ENCODE data around the gene LPCAT1. TPM values are rescaled to one million over a fixed set of nuclear protein-coding genes. Genes with fewer than 3 reads are reported as not detected.

LPCAT1 gene
- total RNA-seq, 1 donor from 2014 or later, result 41.9 TPM

DNA sequence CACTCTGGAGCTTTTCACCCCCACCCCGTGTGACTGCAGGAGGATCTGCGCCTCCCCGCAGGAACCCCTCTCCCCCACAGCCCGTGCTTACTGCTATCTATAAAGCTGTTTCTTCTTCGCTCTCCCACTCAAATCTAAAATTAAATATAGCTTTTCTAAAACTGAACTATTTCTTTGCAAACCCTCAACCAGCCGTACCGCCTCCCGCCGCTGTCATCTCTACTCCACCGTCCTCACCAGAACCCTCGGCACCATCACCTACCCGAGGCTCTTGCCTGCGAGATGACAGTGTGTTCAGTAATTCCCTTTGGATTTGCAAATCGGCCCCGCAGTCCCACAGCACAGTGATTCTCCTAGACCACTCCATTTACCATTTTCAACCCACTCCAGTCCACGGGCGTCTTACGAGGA is 13.6 kb downstream of the LPCAT1 start:
- no peak for TF ChIP-seq EZH2 (IDR thresholded peaks at IDR 0.05; ENCODE audit: insufficient read depth, low read length)
- TF ChIP-seq, protein P1, sequence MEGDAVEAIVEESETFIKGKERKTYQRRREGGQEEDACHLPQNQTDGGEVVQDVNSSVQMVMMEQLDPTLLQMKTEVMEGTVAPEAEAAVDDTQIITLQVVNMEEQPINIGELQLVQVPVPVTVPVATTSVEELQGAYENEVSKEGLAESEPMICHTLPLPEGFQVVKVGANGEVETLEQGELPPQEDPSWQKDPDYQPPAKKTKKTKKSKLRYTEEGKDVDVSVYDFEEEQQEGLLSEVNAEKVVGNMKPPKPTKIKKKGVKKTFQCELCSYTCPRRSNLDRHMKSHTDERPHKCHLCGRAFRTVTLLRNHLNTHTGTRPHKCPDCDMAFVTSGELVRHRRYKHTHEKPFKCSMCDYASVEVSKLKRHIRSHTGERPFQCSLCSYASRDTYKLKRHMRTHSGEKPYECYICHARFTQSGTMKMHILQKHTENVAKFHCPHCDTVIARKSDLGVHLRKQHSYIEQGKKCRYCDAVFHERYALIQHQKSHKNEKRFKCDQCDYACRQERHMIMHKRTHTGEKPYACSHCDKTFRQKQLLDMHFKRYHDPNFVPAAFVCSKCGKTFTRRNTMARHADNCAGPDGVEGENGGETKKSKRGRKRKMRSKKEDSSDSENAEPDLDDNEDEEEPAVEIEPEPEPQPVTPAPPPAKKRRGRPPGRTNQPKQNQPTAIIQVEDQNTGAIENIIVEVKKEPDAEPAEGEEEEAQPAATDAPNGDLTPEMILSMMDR (IDR thresholded peaks at IDR 0.05; ENCODE audit: insufficient read depth, low read depth, low read length), result no peak
- Histone ChIP-seq H3K4me1 (ENCODE audit: insufficient read depth, low read length) (peaks cover 3% of the 10 kb centered on the region), H3K4me3 (ENCODE audit: insufficient read depth, low read depth, low read length) (no peak overlapping the region), H4K20me1 (ENCODE audit: insufficient read depth, low read length) (peaks cover 100% of the 10 kb centered on the region), H3K4me2 (ENCODE audit: low read length) (no peak overlapping the region), H3K9ac (ENCODE audit: low read length) (no peak overlapping the region), H3K9me3 (ENCODE audit: insufficient read depth, low read depth, low read length) (no peaks in the 10 kb centered on the region), H3K36me3 (ENCODE audit: insufficient read depth, low read length) (no peaks in the 10 kb centered on the region), H2AFZ (ENCODE audit: low read depth, low read length) (no peak overlapping the region), H3K27me3 (ENCODE audit: insufficient read depth, low read length) (no peaks in the 10 kb centered on the region), H3K79me2 (ENCODE audit: insufficient read depth, low read length) (peaks cover 99% of the 10 kb centered on the region), H3K27ac (ENCODE audit: low read depth, low read length) (no peak overlapping the region)
- Mint-ChIP-seq H3K27me3 (ENCODE audit: low read depth, unreplicated experiment) (no peaks in the 10 kb centered on the region), H3K4me1 (ENCODE audit: low read depth, unreplicated experiment) (peaks cover 4% of the 10 kb centered on the region), H3K27ac (ENCODE audit: unreplicated experiment) (peak overlapping the region; percentile 80), H3K9me3 (ENCODE audit: unreplicated experiment) (no peaks in the 10 kb centered on the region), H3K4me3 (ENCODE audit: unreplicated experiment) (no peak overlapping the region), H3K36me3 (ENCODE audit: low read depth, unreplicated experiment) (peaks cover 4% of the 10 kb centered on the region)
- DNase-seq (ENCODE audit: low read depth) (no peak), FAIRE-seq (no peak)

DNA sequence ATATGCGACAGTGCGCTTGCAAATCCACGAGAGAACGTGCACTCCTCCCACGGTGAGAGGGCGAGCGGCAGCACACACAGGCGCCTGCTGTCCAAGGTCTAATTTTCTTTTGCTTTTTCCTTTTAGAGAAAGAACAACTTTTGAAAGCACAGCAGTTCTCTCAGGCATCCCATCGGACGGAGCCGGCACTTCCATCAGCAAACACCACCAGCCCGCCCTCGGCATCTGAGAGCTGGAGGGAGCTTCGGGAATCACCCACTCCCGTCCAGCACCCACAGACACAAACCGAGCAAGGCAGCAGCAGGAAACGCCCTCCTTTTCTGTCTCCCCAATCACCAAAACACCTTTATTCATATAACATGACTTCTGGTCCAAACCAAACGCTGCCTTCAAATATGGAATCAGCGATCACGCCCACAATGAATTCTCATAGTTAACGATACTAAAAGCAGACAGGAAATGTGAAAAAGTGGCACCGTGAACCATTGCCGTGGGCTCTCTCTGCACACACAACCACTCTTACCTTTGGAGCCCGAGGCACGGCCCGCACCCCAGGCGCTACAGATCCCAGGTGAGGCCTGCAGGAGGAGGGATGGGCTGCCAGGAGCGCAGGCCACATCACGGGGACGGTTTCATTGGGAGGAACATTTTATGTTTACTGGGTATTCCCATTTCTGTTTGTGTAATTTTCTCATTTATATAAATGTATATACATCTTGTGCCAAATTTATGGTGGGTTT is 14.2 kb downstream of the LPCAT1 start:
- FAIRE-seq, result no peak
- peaks cover 4% of the 10 kb centered on the region for H3K36me3 Mint-ChIP-seq (ENCODE audit: low read depth, unreplicated experiment)
- DNase-seq (ENCODE audit: low read depth), result no peak
- TF ChIP-seq, protein P1 (IDR thresholded peaks at IDR 0.05; ENCODE audit: insufficient read depth, low read depth, low read length), result no peak
- TF ChIP-seq EZH2 (IDR thresholded peaks at IDR 0.05; ENCODE audit: insufficient read depth, low read length), result no peak
- no peaks in the 10 kb centered on the region for H3K36me3 ChIP-seq (ENCODE audit: insufficient read depth, low read length)
- H2AFZ ChIP-seq (ENCODE audit: low read depth, low read length), result no peak overlapping the region
- no peak overlapping the region for H3K9ac ChIP-seq (ENCODE audit: low read length)
- H3K79me2 ChIP-seq (ENCODE audit: insufficient read depth, low read length), result peaks cover 98% of the 10 kb centered on the region
- H3K9me3 ChIP-seq (ENCODE audit: insufficient read depth, low read depth, low read length), result no peaks in the 10 kb centered on the region
- H3K4me1 Mint-ChIP-seq (ENCODE audit: low read depth, unreplicated experiment), result peaks cover 3% of the 10 kb centered on the region
- peaks cover 3% of the 10 kb centered on the region for H3K4me1 ChIP-seq (ENCODE audit: insufficient read depth, low read length)
- H3K4me3 Mint-ChIP-seq (ENCODE audit: unreplicated experiment), result no peak overlapping the region
- H3K4me2 ChIP-seq (ENCODE audit: low read length), result no peak overlapping the region
- H4K20me1 ChIP-seq (ENCODE audit: insufficient read depth, low read length), result peaks cover 100% of the 10 kb centered on the region
- no peak overlapping the region for H3K4me3 ChIP-seq (ENCODE audit: insufficient read depth, low read depth, low read length)
- H3K27ac ChIP-seq (ENCODE audit: low read depth, low read length), result no peak overlapping the region
- no peaks in the 10 kb centered on the region for H3K27me3 Mint-ChIP-seq (ENCODE audit: low read depth, unreplicated experiment)
- H3K27me3 ChIP-seq (ENCODE audit: insufficient read depth, low read length), result no peaks in the 10 kb centered on the region
- H3K27ac Mint-ChIP-seq (ENCODE audit: unreplicated experiment), result no peak overlapping the region
- no peaks in the 10 kb centered on the region for H3K9me3 Mint-ChIP-seq (ENCODE audit: unreplicated experiment)

DNA sequence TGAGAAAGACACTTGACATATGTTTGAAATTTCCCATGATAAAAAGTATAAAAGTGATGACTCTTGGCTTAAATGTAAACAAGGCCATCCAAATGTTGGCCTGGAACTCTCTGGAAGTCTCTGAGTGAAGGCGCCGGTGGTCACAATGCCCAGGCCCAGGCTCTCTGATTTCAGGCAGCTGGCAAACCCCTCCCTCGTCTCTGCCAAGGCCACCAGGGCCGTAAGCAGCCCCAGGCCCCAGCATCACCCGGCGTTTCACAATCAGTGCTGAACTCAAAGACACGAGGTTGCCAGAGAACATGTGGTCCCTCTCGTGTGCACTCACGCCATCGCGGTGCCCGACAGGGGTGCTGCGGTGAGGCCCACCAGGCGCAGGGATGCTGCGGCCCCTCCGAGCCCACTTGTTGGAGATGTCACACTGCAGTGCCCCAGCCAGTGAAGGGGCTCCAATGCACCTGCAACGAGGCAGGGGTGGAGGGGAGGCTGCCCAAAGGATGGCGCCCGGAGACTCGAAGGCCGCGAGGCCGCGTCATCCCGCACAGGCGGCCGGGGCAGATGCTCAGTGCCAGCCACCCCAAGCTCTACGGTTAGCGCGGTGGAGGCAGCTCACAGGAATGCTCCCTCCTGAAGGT is 15.0 kb downstream of the LPCAT1 start:
- Histone ChIP-seq H3K4me3 (ENCODE audit: insufficient read depth, low read depth, low read length) (no peak overlapping the region), H4K20me1 (ENCODE audit: insufficient read depth, low read length) (peaks cover 100% of the 10 kb centered on the region), H3K79me2 (ENCODE audit: insufficient read depth, low read length) (peaks cover 98% of the 10 kb centered on the region), H3K4me1 (ENCODE audit: insufficient read depth, low read length) (peaks cover 3% of the 10 kb centered on the region), H3K9me3 (ENCODE audit: insufficient read depth, low read depth, low read length) (no peaks in the 10 kb centered on the region), H2AFZ (ENCODE audit: low read depth, low read length) (no peak overlapping the region), H3K27me3 (ENCODE audit: insufficient read depth, low read length) (no peaks in the 10 kb centered on the region), H3K36me3 (ENCODE audit: insufficient read depth, low read length) (no peaks in the 10 kb centered on the region), H3K27ac (ENCODE audit: low read depth, low read length) (no peak overlapping the region), H3K9ac (ENCODE audit: low read length) (no peak overlapping the region), H3K4me2 (ENCODE audit: low read length) (no peak overlapping the region)
- H3K27me3 Mint-ChIP-seq (ENCODE audit: low read depth, unreplicated experiment), result no peaks in the 10 kb centered on the region
- no peak for FAIRE-seq
- DNase-seq (ENCODE audit: low read depth), result no peak
- H3K4me1 Mint-ChIP-seq (ENCODE audit: low read depth, unreplicated experiment), result peaks cover 3% of the 10 kb centered on the region
- H3K36me3 Mint-ChIP-seq (ENCODE audit: low read depth, unreplicated experiment), result peaks cover 4% of the 10 kb centered on the region
- no peak overlapping the region for H3K27ac Mint-ChIP-seq (ENCODE audit: unreplicated experiment)
- TF ChIP-seq EZH2 (IDR thresholded peaks at IDR 0.05; ENCODE audit: insufficient read depth, low read length), result no peak
- TF ChIP-seq, protein P1 (IDR thresholded peaks at IDR 0.05; ENCODE audit: insufficient read depth, low read depth, low read length), result no peak
- H3K9me3 Mint-ChIP-seq (ENCODE audit: unreplicated experiment), result no peaks in the 10 kb centered on the region
- H3K4me3 Mint-ChIP-seq (ENCODE audit: unreplicated experiment), result no peak overlapping the region
